ENCODE measurements around the gene STK11IP.
"Not testable (repeated sequence)": the region's sequence is repeated elsewhere in the genome, so short reads cannot be mapped to it uniquely, and the experiment has no call there.

The STK11IP gene

GRCh38 chr2:219634951-219635751 is 37.5 kb downstream of the STK11IP start:
- no peak for DNase-seq

DNA sequence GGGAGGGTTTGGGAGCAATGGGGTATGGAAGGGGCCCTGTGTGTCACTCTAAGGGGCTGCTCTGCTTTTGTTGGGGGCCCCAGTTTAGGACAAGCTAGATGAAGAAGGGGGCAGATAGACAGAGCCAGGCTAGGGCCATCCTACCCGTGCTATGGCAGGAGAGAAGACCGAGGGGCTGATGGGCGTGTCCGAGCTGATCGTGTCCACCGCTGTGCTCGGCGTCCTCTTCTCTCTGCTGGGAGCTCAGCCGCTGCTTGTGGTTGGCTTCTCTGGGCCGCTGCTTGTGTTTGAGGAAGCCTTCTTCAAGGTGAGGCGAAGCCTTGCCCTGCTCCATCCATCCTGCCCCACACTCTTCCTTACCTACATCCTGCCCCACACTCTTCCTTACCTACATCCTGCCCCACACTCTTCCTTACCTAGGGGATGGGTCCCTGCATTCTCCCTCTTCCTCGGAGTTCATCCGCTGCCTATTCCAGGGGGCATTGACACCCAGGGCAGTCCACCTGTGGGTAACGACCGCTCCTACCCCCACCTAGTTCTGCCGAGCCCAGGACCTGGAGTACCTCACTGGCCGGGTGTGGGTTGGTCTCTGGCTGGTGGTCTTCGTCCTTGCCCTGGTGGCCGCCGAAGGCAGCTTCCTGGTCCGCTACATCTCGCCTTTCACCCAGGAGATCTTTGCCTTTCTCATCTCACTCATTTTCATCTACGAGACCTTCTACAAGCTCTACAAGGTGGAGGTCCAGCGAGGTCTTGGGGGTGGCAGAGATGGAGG is 38.7 kb downstream of the STK11IP start:
- no peak for DNase-seq

DNA sequence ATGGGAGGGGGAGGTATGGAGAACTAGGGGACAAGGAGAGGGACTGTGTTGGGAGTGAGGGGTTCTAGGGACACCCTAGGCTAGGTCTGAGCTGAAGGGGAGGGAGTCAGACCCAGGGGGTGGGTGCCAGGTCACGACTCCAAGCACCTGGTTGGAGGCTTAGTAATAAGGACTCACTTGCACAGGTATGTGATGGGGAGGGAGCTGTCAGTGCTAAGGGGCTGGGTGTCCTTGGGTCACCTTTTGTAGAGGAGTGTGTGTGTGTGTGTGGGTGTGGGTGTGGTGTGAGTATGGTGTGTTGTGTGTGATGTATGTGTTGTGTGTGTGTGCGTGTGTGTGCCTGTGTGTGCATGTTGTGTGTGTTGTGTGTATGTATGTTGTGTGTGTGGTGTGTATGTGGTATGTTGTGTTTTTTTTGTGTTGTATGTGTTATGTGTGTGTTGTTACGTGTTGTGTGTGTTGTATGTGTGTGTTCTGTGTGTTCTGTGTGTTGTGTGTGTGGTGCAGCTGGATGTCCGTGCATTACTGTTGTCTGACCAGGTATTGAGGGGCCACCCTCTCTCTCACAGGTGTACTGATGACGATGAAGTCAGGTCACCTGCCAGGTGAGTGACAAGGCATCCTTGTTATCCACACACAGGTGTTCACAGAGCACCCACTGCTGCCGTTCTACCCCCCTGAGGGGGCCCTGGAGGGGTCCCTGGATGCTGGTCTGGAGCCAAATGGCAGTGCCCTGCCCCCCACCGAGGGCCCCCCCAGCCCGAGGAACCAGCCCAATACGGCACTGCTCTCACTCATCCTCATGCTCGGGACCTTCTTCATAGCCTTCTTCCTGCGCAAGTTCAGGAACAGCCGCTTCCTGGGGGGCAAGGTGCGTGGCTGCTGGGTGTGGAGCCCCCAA is 39.5 kb downstream of the STK11IP start:
- no peak for DNase-seq

DNA sequence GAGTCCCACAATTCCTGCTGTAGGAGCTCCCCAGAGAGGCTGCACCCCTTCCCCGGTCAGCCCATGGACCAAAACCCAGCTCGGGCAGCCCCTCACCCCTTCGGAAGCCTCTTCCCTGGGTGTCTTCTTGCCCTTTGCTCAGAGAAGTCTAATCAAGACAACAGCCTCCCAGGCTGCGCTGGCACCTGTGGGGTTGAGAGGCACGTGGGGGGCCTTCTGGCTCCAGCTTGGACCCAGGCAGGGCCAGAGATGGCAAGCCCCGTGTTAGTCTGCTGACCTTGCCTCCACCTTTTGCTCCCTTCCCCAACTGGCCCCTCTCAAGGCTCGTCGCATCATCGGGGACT is 40.2 kb downstream of the STK11IP start:
- DNase-seq = no peak

- DNase-seq = no peak
Measured at GRCh38 chr2:219638217-219638947, 40.7 kb downstream of the STK11IP start.

DNA sequence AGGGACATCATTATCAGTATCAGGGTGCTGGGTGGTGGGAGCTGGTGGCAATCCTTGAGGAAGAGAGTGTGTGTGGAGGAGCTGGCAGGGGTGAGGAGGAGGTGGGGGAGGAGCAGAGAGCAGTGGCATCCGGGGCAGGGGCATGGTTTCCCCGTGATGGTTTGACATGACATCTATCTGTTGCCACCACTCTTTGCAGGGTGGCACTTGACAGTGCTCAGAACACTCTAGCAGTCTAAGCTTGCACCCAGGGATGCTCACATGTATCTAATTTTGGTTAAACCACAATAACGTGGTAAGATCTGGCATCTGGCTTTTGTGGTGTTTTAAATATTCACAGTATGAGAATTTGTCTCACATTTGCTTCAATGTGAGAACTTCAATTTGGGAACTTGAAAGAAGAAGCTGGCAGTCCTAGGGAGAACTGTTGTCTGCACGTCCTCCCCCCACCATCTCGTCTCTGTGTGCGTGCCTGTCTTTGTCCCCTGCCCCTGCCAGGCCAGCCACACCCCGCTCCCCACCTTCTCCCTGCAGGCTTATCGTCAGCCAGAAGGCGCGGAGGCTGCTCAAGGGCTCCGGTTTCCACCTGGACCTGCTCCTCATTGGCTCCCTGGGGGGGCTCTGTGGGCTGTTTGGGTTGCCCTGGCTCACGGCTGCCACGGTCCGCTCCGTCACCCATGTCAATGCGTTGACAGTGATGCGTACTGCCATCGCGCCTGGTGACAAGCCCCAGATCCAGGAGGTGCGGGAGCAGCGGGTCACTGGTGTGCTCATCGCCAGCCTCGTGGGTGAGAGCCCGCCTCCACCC is 41.5 kb downstream of the STK11IP start:
- peak; percentile 2 for DNase-seq

DNA sequence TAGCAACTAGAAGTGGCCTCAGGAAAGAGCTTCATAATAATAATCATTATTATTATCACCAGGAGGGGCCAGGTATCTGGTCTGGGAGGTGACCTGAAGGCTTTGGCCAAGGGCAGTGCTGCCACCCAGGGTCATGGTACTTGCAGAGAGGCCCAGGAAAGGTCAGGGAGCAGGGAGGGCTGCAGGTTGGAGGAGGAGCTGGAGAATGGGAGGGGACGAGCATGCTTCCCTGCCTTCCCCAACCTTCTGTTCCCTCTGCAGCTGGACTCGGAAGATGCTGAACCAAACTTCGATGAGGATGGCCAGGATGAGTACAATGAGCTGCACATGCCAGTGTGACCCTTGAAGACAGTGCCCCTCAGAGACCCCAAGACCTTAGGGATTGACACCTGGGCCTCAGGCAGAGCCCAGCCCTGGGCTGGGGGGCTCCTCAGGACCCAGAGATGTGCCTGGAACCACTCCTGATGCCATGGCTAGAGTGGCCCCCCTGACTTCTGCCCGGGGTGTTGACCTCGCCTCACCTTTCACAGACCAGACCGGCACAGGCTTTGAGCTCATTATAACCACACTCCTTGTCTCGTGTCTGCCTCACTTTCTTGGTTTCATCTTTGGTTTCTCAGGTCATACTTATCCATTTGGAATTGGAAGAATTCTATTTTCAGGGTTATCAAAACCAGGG is 43.9 kb downstream of the STK11IP start:
- no peak for DNase-seq

- DNase-seq = no peak
Measured at GRCh38 chr2:219642069-219642454, 44.4 kb downstream of the STK11IP start.

DNA sequence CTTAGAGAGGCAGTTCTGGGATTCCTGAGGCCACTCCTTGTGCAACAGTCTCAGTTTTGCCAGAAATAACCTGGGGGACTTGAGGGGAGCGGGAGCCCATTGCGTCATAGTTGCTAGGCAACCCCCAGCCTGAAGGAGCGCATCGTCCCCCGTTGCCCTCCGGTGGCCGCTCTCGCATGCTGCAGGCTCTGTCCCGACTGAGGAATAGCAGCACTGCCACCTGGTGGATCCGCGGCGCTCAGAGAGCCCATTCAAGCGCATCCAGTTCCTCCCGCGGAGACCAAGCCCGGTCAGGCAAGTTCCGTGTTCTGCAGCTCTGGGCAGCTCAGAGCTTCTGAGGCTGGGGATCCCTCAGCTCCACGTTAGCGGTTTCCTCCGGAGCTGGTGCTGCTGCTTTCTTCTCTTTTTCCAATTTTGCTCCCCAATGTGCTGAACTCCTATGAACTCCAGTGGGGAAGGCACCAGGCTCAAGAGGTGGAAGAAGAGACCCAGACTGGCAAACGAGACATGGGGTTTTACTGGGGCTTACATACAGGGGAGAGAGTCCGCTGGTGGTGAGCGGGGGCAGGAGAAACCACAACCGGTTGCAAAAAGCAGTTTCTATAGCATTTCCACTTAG is 44.9 kb downstream of the STK11IP start:
- DNase-seq = peak; percentile 88

DNA sequence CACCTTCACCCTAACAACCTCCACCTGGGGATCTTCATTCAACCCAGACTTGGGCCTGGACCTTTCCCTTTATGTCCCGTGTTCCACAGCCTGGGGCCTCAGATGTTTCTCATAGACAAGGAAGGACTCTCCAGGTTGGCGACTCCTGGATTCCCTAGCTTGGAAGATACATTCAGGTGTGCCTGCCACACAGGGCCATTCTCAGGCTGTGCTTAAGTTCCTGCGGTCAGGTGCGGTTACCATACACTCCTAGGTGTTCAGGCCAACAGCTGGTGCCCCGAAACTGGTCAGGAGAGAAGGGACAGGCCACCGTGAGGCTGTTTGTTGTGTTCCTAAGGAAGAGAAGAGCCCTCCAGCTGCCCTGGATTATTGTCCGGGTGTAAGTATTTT is 45.4 kb downstream of the STK11IP start:
- DNase-seq = no peak

GRCh38 chr2:219643788-219644398 is 46.2 kb downstream of the STK11IP start:
- DNase-seq = no peak

GRCh38 chr2:219644801-219645480 is 47.3 kb downstream of the STK11IP start:
- DNase-seq = no peak

DNA sequence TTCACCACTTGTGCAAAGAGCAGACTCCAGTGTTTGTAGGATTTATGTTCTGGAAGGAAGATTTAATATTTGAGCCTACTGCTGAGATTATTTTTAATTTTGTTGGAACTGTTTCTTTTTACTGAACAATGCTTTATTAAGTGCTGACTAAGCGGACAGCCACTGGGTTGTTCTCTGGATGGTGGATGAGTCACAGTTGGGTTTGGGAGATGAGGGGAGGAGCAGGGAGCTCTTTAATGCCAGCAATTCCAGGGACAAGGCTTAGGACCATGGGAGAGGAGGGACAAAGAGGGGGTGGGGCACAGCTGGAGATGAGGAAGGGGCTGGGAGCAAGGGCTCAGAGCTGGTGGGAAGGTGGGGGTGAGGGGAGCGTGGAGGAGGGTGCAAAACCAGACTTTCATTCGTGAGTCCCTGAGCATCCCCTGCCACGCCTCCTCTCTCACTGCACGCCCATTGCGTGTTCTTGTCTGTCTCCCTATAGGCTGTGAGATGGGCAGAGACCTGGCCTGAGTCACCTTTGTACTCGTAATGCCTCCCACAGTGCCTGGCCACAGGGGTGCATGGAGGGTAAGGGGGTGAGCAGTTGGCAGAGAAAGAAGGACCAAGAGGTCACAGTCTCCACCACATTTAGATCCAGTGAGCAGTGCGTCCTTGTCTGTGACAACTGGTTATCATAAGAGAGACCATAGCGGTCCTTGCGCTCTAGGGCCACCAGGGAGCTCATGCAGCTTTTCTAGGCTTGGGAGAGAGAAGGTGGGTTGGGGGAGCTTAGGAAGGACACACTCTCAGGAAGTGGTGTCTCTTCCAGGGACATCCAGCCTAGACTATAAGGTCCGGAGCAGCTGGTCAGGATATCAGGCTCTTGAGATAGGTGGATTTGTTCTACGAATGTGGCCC is 48.2 kb downstream of the STK11IP start:
- DNase-seq = no peak

DNA sequence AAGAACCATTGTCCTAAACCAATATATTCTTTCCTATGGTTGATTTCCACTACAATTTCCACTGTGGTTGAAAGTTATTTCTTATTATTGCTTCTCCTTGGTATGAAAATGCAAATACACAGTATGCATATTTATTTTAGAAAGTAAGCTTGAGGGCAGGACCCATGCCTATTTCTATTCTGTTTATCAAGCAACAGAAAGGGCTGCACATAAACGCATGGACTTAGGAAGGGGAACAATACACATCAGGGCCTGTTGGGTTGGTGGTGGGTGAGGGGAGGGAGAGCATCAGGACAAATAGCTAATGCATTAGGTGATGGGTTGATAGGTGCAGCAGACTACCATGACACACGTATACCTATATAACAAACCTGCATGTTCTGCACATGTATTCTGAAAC is 50.5 kb downstream of the STK11IP start:
- no peak for DNase-seq

DNA sequence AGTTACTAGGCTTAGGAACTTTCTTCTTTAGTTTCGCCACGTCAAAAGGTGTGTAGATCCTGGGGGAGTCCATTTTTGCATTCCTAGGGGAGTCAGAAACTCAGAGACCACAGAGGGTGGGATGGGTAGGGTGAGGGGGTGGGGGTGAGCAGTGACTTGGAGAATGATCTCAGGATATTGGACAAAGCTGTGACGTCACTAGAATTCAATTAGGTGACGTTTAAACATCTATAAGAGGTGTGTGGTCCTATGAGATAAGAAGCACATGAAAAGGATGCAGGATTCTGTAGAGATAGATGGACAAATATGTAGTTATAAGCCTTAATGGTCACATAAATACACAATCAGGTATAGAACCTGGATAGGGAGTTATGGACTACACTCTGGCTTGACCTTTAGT is 51.3 kb downstream of the STK11IP start:
- DNase-seq = no peak

DNA sequence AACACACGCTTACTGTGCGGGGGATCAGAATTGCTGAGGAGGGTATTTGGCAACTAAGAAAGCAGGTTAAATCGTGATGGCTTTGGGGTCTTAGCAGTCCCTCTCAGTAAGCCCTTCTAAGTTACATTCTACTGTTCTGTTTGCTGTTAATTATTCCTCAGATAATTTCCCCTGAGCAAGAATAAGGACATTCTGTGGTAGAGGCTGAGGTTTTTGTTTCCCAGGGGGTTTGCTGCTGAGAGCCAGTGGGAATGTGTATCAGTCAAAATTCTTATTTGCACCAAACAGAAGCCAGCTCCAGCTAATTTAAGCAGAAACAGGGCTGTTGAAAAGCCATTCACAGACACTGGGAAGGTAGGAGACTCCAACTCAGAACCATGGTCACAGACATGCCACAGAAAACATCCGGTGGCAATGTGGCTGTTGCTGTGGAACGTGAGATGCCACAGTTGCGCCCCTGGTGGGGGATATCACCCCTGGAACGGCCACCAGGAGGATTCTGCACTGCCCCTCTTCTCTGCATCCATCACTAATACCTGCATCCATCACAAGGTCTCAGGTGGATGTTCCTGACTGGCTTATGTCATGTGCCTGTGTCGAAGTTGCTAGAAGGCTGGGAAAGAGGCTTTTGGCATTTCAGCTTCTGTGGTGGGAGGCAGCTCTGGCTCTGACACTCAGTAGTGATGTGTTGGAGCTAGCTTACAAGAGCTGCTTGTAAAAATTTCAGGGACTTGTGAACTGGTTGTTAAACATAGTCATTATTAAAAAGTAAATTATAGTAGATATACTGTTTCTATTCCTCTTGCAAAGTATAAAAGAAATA is 53.0 kb downstream of the STK11IP start:
- DNase-seq = no peak

DNA sequence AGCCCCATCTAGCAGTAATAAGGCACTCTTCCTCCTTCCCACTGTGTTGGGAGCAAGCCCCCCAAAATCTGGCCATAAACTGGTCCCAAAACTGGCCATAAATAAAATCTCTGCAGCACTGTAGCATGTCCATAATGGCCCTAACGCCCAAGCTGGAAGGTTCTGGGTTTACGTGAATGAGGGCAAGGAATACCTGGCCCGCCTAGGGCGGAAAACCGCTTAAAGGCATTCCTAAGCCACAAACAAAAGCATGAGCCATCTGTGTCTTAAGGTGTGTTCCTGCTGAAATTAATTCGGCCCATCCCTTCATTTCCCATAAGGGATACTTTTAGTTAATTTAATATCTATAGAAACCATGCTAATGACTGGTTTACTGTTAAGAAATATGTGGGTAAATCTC is 54.0 kb downstream of the STK11IP start:
- DNase-seq = not testable (repeated sequence)

- no peak for DNase-seq
Measured at GRCh38 chr2:219656526-219656925, 58.9 kb downstream of the STK11IP start.
